HL-60 (cell line): ENCODE results near the gene ARHGAP21.

Experiments
- GABPA ChIP-seq: IDR thresholded peaks from 2 replicates; pipeline ENCODE4 v1.6.1; 2012; ENCODE audit warnings: low read depth
- POLR2AphosphoS5 ChIP-seq: IDR thresholded peaks from 2 replicates; pipeline ENCODE4 v1.6.1; 2012; ENCODE audit warnings: low read depth
- SPI1 ChIP-seq: IDR thresholded peaks from 2 replicates; pipeline ENCODE4 v1.6.1; 2012; ENCODE audit warnings: low read depth, mild to moderate bottlenecking, borderline replicate concordance
- TF ChIP-seq, protein P1 (sequence below): IDR thresholded peaks from 2 replicates; pipeline ENCODE4 v1.6.1; 2012; ENCODE audit warnings: low read depth; ENCODE audit not compliant: insufficient replicate concordance
- TF ChIP-seq, protein P2 (sequence below): IDR thresholded peaks from one replicate; pipeline ENCODE4 v1.5.1; 2011; ENCODE audit warnings: low read length, control low read depth, inconsistent platforms; ENCODE audit not compliant: insufficient read depth

DNA sequence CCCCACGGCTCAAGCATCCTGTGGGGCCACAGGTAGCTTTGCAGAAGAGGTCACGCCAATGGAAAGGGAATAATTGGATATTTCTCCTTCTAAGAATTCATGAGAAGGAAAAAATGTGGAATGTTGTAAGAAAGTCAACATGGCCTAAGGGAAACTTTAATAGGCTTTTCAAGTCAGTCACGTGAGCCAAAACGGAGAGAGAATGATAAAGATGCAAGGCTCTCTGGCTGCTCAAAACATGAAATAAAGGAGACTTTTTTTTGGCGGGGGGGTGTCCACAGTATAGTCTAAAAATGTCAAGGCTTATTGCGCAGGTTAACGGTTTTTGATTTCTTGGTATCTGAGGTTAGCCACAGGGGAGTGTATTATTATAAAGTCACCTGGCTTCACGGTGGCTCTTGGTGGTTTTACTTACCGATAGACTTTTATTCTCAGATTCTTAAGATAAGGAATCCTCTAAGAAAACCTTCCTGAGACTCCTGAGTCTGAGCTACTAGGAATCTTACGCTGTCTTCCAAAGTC, 148.1 kb downstream of the ARHGAP21 start:
- TF ChIP-seq, protein P1, sequence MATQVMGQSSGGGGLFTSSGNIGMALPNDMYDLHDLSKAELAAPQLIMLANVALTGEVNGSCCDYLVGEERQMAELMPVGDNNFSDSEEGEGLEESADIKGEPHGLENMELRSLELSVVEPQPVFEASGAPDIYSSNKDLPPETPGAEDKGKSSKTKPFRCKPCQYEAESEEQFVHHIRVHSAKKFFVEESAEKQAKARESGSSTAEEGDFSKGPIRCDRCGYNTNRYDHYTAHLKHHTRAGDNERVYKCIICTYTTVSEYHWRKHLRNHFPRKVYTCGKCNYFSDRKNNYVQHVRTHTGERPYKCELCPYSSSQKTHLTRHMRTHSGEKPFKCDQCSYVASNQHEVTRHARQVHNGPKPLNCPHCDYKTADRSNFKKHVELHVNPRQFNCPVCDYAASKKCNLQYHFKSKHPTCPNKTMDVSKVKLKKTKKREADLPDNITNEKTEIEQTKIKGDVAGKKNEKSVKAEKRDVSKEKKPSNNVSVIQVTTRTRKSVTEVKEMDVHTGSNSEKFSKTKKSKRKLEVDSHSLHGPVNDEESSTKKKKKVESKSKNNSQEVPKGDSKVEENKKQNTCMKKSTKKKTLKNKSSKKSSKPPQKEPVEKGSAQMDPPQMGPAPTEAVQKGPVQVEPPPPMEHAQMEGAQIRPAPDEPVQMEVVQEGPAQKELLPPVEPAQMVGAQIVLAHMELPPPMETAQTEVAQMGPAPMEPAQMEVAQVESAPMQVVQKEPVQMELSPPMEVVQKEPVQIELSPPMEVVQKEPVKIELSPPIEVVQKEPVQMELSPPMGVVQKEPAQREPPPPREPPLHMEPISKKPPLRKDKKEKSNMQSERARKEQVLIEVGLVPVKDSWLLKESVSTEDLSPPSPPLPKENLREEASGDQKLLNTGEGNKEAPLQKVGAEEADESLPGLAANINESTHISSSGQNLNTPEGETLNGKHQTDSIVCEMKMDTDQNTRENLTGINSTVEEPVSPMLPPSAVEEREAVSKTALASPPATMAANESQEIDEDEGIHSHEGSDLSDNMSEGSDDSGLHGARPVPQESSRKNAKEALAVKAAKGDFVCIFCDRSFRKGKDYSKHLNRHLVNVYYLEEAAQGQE = no peak
- TF ChIP-seq, protein P2, sequence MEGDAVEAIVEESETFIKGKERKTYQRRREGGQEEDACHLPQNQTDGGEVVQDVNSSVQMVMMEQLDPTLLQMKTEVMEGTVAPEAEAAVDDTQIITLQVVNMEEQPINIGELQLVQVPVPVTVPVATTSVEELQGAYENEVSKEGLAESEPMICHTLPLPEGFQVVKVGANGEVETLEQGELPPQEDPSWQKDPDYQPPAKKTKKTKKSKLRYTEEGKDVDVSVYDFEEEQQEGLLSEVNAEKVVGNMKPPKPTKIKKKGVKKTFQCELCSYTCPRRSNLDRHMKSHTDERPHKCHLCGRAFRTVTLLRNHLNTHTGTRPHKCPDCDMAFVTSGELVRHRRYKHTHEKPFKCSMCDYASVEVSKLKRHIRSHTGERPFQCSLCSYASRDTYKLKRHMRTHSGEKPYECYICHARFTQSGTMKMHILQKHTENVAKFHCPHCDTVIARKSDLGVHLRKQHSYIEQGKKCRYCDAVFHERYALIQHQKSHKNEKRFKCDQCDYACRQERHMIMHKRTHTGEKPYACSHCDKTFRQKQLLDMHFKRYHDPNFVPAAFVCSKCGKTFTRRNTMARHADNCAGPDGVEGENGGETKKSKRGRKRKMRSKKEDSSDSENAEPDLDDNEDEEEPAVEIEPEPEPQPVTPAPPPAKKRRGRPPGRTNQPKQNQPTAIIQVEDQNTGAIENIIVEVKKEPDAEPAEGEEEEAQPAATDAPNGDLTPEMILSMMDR = no peak
- TF ChIP-seq POLR2AphosphoS5 (no peak), SPI1 (no peak), GABPA (no peak)
